ENCODE measurements around the gene CD6.

DNA sequence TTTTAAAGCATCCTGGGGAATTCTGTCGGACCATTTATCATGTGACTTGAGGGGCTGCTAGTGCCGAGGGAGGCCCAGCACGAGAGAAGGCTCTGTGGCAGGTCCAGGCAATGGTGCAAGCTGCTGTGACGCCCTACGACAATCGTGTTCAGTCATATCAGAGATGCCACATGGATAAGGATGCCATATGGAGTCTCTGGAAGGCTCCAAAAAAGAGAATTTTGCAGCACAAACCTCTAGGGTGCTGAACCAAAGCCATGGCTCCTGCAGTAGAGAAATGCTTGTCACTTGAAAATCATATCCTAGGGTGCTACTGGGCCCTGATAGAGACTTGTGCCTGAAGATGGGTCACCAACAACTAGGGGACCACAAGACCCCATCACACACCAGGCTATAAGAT, 6.7 kb upstream of the CD6 start:
- no peak for TF ChIP-seq CTCF (IDR thresholded peaks at IDR 0.05)
- no peak for TF ChIP-seq POLR2A (IDR thresholded peaks at IDR 0.05)

All from ovary (tissue), 3 donors.